Vagina (tissue), 2 donors: ENCODE results near the gene SNX9.

ENCODE experiments used
- POLR2AphosphoS5 ChIP-seq, 2 donors: sonication (generic); formaldehyde crosslinking; IDR thresholded peaks; one replicate each; pipeline ENCODE4 v1.9.0; 2017; ENCODE audit warnings: antibody characterized with exemption in 2 of 2, mild to moderate bottlenecking in 2 of 2, low read depth in 1 of 2; ENCODE audit not compliant: insufficient read depth in 1 of 2
- TF ChIP-seq, protein P1 (sequence below), 3 experiments: fragments of 450-650 bp in 2 of 3; fragments of 200-600 bp in 1 of 3; sonication (generic) in 1 of 3; IDR thresholded peaks; one replicate each; pipeline ENCODE4 v1.5.1; 2017 to 2019; ENCODE audit warnings: antibody characterized with exemption in 3 of 3, mild to moderate bottlenecking in 2 of 3, moderate library complexity in 2 of 3

- TF ChIP-seq, protein P1, sequence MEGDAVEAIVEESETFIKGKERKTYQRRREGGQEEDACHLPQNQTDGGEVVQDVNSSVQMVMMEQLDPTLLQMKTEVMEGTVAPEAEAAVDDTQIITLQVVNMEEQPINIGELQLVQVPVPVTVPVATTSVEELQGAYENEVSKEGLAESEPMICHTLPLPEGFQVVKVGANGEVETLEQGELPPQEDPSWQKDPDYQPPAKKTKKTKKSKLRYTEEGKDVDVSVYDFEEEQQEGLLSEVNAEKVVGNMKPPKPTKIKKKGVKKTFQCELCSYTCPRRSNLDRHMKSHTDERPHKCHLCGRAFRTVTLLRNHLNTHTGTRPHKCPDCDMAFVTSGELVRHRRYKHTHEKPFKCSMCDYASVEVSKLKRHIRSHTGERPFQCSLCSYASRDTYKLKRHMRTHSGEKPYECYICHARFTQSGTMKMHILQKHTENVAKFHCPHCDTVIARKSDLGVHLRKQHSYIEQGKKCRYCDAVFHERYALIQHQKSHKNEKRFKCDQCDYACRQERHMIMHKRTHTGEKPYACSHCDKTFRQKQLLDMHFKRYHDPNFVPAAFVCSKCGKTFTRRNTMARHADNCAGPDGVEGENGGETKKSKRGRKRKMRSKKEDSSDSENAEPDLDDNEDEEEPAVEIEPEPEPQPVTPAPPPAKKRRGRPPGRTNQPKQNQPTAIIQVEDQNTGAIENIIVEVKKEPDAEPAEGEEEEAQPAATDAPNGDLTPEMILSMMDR (IDR thresholded peaks at IDR 0.05): no peak
- TF ChIP-seq POLR2AphosphoS5 (IDR thresholded peaks at IDR 0.05; ENCODE audit: insufficient read depth in 1 of 2, low read depth in 1 of 2): no peak
Observed at GRCh38 chr6:157775376-157775775, 47.7 kb upstream of the SNX9 start.
